GM12878 (cell line): ENCODE results near the gene TXNRD1. TPM values are rescaled to one million over a fixed set of nuclear protein-coding genes. Genes with fewer than 3 reads are reported as not detected.

Source experiments
- BACH1 ChIP-seq: fragments of 450-650 bp; IDR thresholded peaks from 2 replicates; pipeline ENCODE4 v1.6.1; 2017; ENCODE audit warnings: mild to moderate bottlenecking, borderline replicate concordance
- CBFB ChIP-seq: IDR thresholded peaks from 2 replicates; pipeline ENCODE4 v1.6.1; 2016; ENCODE audit warnings: antibody characterized with exemption, low read depth
- POLR2AphosphoS5 ChIP-seq: IDR thresholded peaks from 2 replicates; pipeline ENCODE4 v1.6.1; 2011; ENCODE audit warnings: mild to moderate bottlenecking, low read length, inconsistent platforms
- RBBP5 ChIP-seq: fragments of 200-600 bp; sonication (generic); conservative IDR thresholded peaks from 2 replicates; pipeline ENCODE4 v1.6.1; 2016
- RELB ChIP-seq: fragments of 450-650 bp; IDR thresholded peaks from 2 replicates; pipeline ENCODE4 v1.6.1; 2017; ENCODE audit warnings: low read depth, mild to moderate bottlenecking, moderate library complexity
- TCF3 ChIP-seq: IDR thresholded peaks from 2 replicates; pipeline ENCODE4 v1.6.1; 2012; ENCODE audit warnings: low read depth, mild to moderate bottlenecking, low read length, borderline replicate concordance; ENCODE audit not compliant: insufficient read depth
- ZBTB4 ChIP-seq: fragments of 450-650 bp; formaldehyde crosslinking; IDR thresholded peaks from 2 replicates; pipeline ENCODE4 v1.4.0; 2022; ENCODE audit warnings: mild to moderate bottlenecking, moderate library complexity
- ZZZ3 ChIP-seq: IDR thresholded peaks from 2 replicates; pipeline ENCODE4 v1.6.1; 2011; ENCODE audit warnings: low read depth; ENCODE audit not compliant: control insufficient read depth, insufficient read length
- polyA plus RNA-seq, 11 experiments: library from polyadenylated mRNA; depleted of rRNA in 4 of 11; unstranded in 6 of 11; stranded (reverse) in 5 of 11; fragments of >200 nt; fragmentation: Nextera tagmentation in 4 of 11; fragmentation: Illumina TruSeq in 1 of 11; extraction: Ambion mirVana in 4 of 11; extraction: Trizol in 1 of 11; gene quantifications; 1 replicate in 1 of 11; 2 replicates in 10 of 11; pipeline versions ENCODE4 v1.2.1 to v1.2.3, GENCODE V29; 2011 to 2016; ENCODE audit warnings: inconsistent platforms in 2 of 11, missing spikeins in 2 of 11, low read depth in 1 of 11
- total RNA-seq, 4 experiments: library from RNA; depleted of rRNA in 3 of 4; stranded (reverse); fragments of >200 nt in 3 of 4; fragmentation: Illumina TruSeq in 1 of 4; extraction: Trizol in 1 of 4; gene quantifications; 2 replicates each; pipeline versions ENCODE4 v1.2.1 to v1.2.3, GENCODE V29; 2013 to 2021

Gene TXNRD1
- total and polyA plus RNA-seq, 10 of the 15 experiments (the other 5 are each of a cell fraction or from before 2014, with no cell fraction given): 52.6 to 84.6 (median 67.8) TPM

DNA sequence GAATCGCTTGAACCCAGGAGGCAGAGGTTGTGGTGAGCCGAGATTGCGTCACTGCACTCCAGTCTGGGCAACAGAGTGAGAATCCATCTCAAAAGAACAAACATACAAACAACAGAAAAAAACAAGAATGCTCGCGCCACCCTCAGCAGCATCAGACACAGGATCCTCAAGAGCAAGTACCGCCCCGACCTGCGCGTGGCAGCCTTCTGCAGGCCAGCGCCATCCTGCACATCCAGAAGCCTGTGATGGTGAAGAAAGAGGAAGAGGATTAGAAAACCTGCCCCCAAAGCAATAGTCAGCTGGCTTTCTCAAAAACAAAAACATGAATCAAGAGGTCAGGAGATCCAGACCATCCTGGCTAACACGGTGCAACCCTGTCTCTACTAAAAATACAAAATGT is 57.9 kb downstream of the TXNRD1 start (continued):
- TF ChIP-seq RELB: no peak
- no peak for TF ChIP-seq CBFB
- no peak for TF ChIP-seq ZZZ3
- no peak for TF ChIP-seq BACH1
- TF ChIP-seq RBBP5: no peak
- TF ChIP-seq ZBTB4 (CRISPR knock-in tag): no peak
- no peak for TF ChIP-seq POLR2AphosphoS5
- no peak for TF ChIP-seq TCF3
